Neural progenitor cell (in vitro differentiated cells): Measurements from ENCODE around the gene DCUN1D3. TPM values are rescaled to one million over a fixed set of nuclear protein-coding genes. Genes with fewer than 3 reads are reported as not detected.

Experiments used
- DNase-seq: peaks from one replicate; pipeline ENCODE4 v3.0.0-alpha.2; 2016; ENCODE audit warnings: low spot score
- H2AFZ ChIP-seq: fragments of 200-600 bp; sonication (generic); replicated peaks from 2 replicates; pipeline ENCODE4 v1.6.1; 2016; ENCODE audit warnings: antibody characterized with exemption
- H3F3A ChIP-seq: fragments of 200-600 bp; sonication (generic); 2 replicates; pipeline ENCODE4 v1.6.1; 2016; ENCODE audit warnings: antibody characterized with exemption, low read depth
- H3K27ac ChIP-seq: fragments of 200-600 bp; sonication (generic); 2 replicates; pipeline ENCODE4 v1.5.1; 2016; ENCODE audit warnings: mild to moderate bottlenecking
- H3K27me3 ChIP-seq: fragments of 200-600 bp; sonication (generic); 2 replicates; pipeline ENCODE4 v1.6.1; 2016; ENCODE audit warnings: mild to moderate bottlenecking, moderate library complexity
- H3K36me3 ChIP-seq: fragments of 200-600 bp; sonication (generic); 2 replicates; pipeline ENCODE4 v1.5.1; 2016
- H3K4me1 ChIP-seq: fragments of 200-600 bp; sonication (generic); 2 replicates; pipeline ENCODE4 v1.6.1; 2016; ENCODE audit warnings: mixed run types
- H3K4me2 ChIP-seq: fragments of 200-600 bp; sonication (generic); 2 replicates; pipeline ENCODE4 v1.6.1; 2016
- H3K4me3 ChIP-seq: fragments of 200-600 bp; sonication (generic); 2 replicates; pipeline ENCODE4 v1.5.1; 2016
- H3K79me2 ChIP-seq: fragments of 200-600 bp; sonication (generic); 2 replicates; pipeline ENCODE4 v1.6.1; 2016; ENCODE audit warnings: low read depth
- H3K9ac ChIP-seq: fragments of 200-600 bp; sonication (generic); 2 replicates; pipeline ENCODE4 v1.6.1; 2016
- H3K9me3 ChIP-seq: fragments of 200-600 bp; sonication (generic); 2 replicates; pipeline ENCODE4 v1.5.1; 2016; ENCODE audit warnings: low read depth
- H4K20me1 ChIP-seq: fragments of 200-600 bp; sonication (generic); 2 replicates; pipeline ENCODE4 v1.6.1; 2016; ENCODE audit warnings: low read depth
- H3K27ac Mint-ChIP-seq: 3 replicates; pipeline ENCODE4 v1.8.0; 2021; ENCODE audit warnings: mixed read lengths
- H3K27me3 Mint-ChIP-seq: 2 replicates; pipeline ENCODE4 v1.8.0; 2022; ENCODE audit warnings: low read depth, mild to moderate bottlenecking, inconsistent platforms, moderate library complexity, mixed read lengths; ENCODE audit not compliant: insufficient read depth
- H3K36me3 Mint-ChIP-seq: 3 replicates; pipeline ENCODE4 v1.8.0; 2021; ENCODE audit warnings: mixed read lengths
- H3K4me1 Mint-ChIP-seq: 3 replicates; pipeline ENCODE4 v1.8.0; 2021; ENCODE audit warnings: mixed read lengths
- H3K4me3 Mint-ChIP-seq: 3 replicates; pipeline ENCODE4 v1.8.0; 2021; ENCODE audit warnings: mild to moderate bottlenecking, moderate library complexity, mixed read lengths
- H3K9me3 Mint-ChIP-seq: 3 replicates; pipeline ENCODE4 v1.8.0; 2020; ENCODE audit warnings: mixed read lengths
- CTCF ChIP-seq: fragments of 200-600 bp; sonication (generic); IDR thresholded peaks from 2 replicates; pipeline ENCODE4 v1.5.1; 2017; ENCODE audit warnings: antibody characterized with exemption, mild to moderate bottlenecking
- EZH2 ChIP-seq: fragments of 200-600 bp; sonication (generic); IDR thresholded peaks from 2 replicates; pipeline ENCODE4 v1.6.1; 2017; ENCODE audit warnings: antibody characterized with exemption, mild to moderate bottlenecking, moderate library complexity
- EZH2phosphoT487 ChIP-seq: fragments of 200-600 bp; sonication (generic); IDR thresholded peaks from 2 replicates; pipeline ENCODE4 v1.6.1; 2017; ENCODE audit warnings: antibody characterized with exemption
- total RNA-seq: library from RNA; depleted of rRNA; stranded (reverse); fragments of >200 nt; gene quantifications from 2 replicates; pipeline ENCODE4 v1.2.3, GENCODE V29; 2015; ENCODE audit warnings: low replicate concordance

DCUN1D3 gene
- total RNA-seq: 15.4 and 18.2 TPM in 2 replicates

- Histone ChIP-seq H2AFZ (peak within 1 kb of the TSS; percentile 94), H3K79me2 (peaks cover 87% of the 10 kb centered on the region), H3K4me1 (peaks cover 36% of the 10 kb centered on the region), H3F3A (peaks cover 6% of the 10 kb centered on the region), H3K9ac (peak within 1 kb of the TSS; percentile 92), H3K4me2 (peak within 1 kb of the TSS; percentile 92), H3K4me3 (peak within 1 kb of the TSS; percentile 89), H3K9me3 (no peaks in the 10 kb centered on the region), H3K36me3 (no peaks in the 10 kb centered on the region), H3K27me3 (no peaks in the 10 kb centered on the region), H4K20me1 (peaks cover 34% of the 10 kb centered on the region), H3K27ac (peak within 1 kb of the TSS; percentile 98)
- Mint-ChIP-seq H3K36me3 (no peaks in the 10 kb centered on the region), H3K27me3 (peaks cover 2% of the 10 kb centered on the region), H3K9me3 (no peaks in the 10 kb centered on the region), H3K4me3 (peak within 1 kb of the TSS; percentile 92), H3K4me1 (peaks cover 39% of the 10 kb centered on the region), H3K27ac (peak within 1 kb of the TSS; percentile 100)
- TF ChIP-seq CTCF (no peak), EZH2 (no peak), EZH2phosphoT487 (no peak)
- DNase-seq: peak; percentile 99
Measured at GRCh38 chr16:20900299-20901067, at the start of gene DCUN1D3, which contains the start of gene LYRM1. Gene DCUN1D3, minus strand, starts transcription at chr16:20900358. Its CDS starts 37,820 bp downstream, at chr16:20862538. Gene LYRM1, plus strand, starts transcription at chr16:20900771. Its CDS starts 14,785 bp downstream, at chr16:20915556.

- no peaks in the 10 kb centered on the region for H3K36me3 Mint-ChIP-seq
- no peak overlapping the region for H3K4me3 Mint-ChIP-seq
Measured at GRCh38 chr16:20949660-20950059, 49.5 kb upstream of the DCUN1D3 start.

GRCh38 chr16:20948444-20948843 lies 48.3 kb upstream of the DCUN1D3 start:
- Histone ChIP-seq H3K9me3 (no peaks in the 10 kb centered on the region), H3K27me3 (no peaks in the 10 kb centered on the region), H3K79me2 (no peaks in the 10 kb centered on the region), H3K9ac (no peak overlapping the region), H3K27ac (no peak overlapping the region), H3K4me3 (no peak overlapping the region), H3K4me2 (no peak overlapping the region), H3K36me3 (no peaks in the 10 kb centered on the region), H3K4me1 (no peaks in the 10 kb centered on the region), H4K20me1 (no peaks in the 10 kb centered on the region), H2AFZ (peak overlapping the region; percentile 10), H3F3A (no peaks in the 10 kb centered on the region)
- Mint-ChIP-seq H3K27me3 (no peaks in the 10 kb centered on the region), H3K4me3 (no peak overlapping the region), H3K9me3 (no peaks in the 10 kb centered on the region), H3K4me1 (no peaks in the 10 kb centered on the region), H3K27ac (no peak overlapping the region), H3K36me3 (no peaks in the 10 kb centered on the region)
- TF ChIP-seq CTCF (no peak), EZH2 (no peak), EZH2phosphoT487 (no peak)
- DNase-seq: no peak

More at GRCh38 chr16:20949660-20950059, 49.5 kb upstream of the DCUN1D3 start:
- Histone ChIP-seq H3K27ac (no peak overlapping the region), H3K36me3 (no peaks in the 10 kb centered on the region), H3K4me2 (no peak overlapping the region), H3K79me2 (no peaks in the 10 kb centered on the region), H3F3A (no peaks in the 10 kb centered on the region), H3K4me1 (no peaks in the 10 kb centered on the region), H3K4me3 (no peak overlapping the region), H2AFZ (no peak overlapping the region), H3K27me3 (no peaks in the 10 kb centered on the region), H3K9ac (no peak overlapping the region), H3K9me3 (no peaks in the 10 kb centered on the region), H4K20me1 (no peaks in the 10 kb centered on the region)
- no peak for TF ChIP-seq CTCF
- TF ChIP-seq EZH2: no peak
- TF ChIP-seq EZH2phosphoT487: no peak
- Mint-ChIP-seq H3K27me3 (peaks cover 1% of the 10 kb centered on the region), H3K27ac (no peak overlapping the region), H3K9me3 (no peaks in the 10 kb centered on the region), H3K4me1 (no peaks in the 10 kb centered on the region)
- DNase-seq: no peak
